IMR-90 (cell line): ENCODE data around the gene HORMAD1. TPM values are rescaled to one million over a fixed set of nuclear protein-coding genes. Genes with fewer than 3 reads are reported as not detected.

ENCODE experiments used
- ATAC-seq: fragments of 200-7000 bp; cut with Tn5 transposase; 2 replicates; pipeline ENCODE4 v1.9.1; 2020; ENCODE audit warnings: low read depth, mild to moderate bottlenecking, moderate library complexity
- BruUV-seq: library from RNA; stranded (reverse); fragments of 400-500 nt; replicated peaks from 2 replicates; lab custom pipeline; 2021; lab: Mats Ljungman, UMichigan
- CTCF ChIA-PET: fragments of 300-600 bp; formaldehyde crosslinking; extraction: SDS; loops from one replicate; lab custom pipeline; 2021; ENCODE audit warnings: antibody characterized with exemption; lab: Yijun Ruan, JAX
- POLR2A ChIA-PET: fragments of 300-600 bp; sonication (Branson Sonifier 250); formaldehyde crosslinking; loops from one replicate; lab custom pipeline; 2022; ENCODE audit warnings: antibody characterized with exemption; ENCODE audit not compliant: unreplicated experiment; lab: Charles Lee
- DNase-seq: peaks from one replicate; pipeline ENCODE4 v3.0.0; 2013
- H2AFZ ChIP-seq: replicated peaks from 2 replicates; pipeline ENCODE3; 2013; ENCODE audit warnings: low read length, mild to moderate bottlenecking; ENCODE audit not compliant: poor library complexity
- H2AK5ac ChIP-seq: 2 replicates; pipeline ENCODE4 v1.6.1; 2013; ENCODE audit warnings: low read depth, low read length, inconsistent platforms
- H2AK9ac ChIP-seq: replicated peaks from 2 replicates; pipeline ENCODE3; 2013; ENCODE audit warnings: mild to moderate bottlenecking, low read depth, low read length, moderate library complexity; ENCODE audit not compliant: poor library complexity
- H2BK120ac ChIP-seq: 2 replicates; pipeline ENCODE4 v1.6.1; 2013; ENCODE audit warnings: low read depth, low read length, inconsistent platforms
- H2BK15ac ChIP-seq: 3 replicates; pipeline ENCODE4 v1.6.1; 2013; ENCODE audit warnings: low read depth, low read length, inconsistent platforms
- H2BK20ac ChIP-seq: 2 replicates; pipeline ENCODE4 v1.6.1; 2013; ENCODE audit warnings: low read depth, mild to moderate bottlenecking, inconsistent platforms, low read length, moderate library complexity
- H2BK5ac ChIP-seq: 2 replicates; pipeline ENCODE4 v1.6.1; 2013; ENCODE audit warnings: mild to moderate bottlenecking, low read depth, low read length, inconsistent platforms; ENCODE audit not compliant: poor library complexity, severe bottlenecking
- H3K14ac ChIP-seq: replicated peaks from 2 replicates; pipeline ENCODE4 v1.6.1; 2013; ENCODE audit warnings: low read depth, low read length, inconsistent platforms
- H3K18ac ChIP-seq: 2 replicates; pipeline ENCODE4 v1.6.1; 2013; ENCODE audit warnings: low read depth, low read length, control low read depth
- H3K23ac ChIP-seq: 2 replicates; pipeline ENCODE4 v1.6.1; 2013; ENCODE audit warnings: low read depth, low read length, inconsistent platforms
- H3K27ac ChIP-seq: 2 replicates; pipeline ENCODE4 v1.5.1; 2013; ENCODE audit warnings: mild to moderate bottlenecking, control low read depth, low read length; ENCODE audit not compliant: insufficient read depth
- H3K27me3 ChIP-seq: 2 replicates; pipeline ENCODE4 v1.6.1; 2013; ENCODE audit warnings: low read length; ENCODE audit not compliant: control insufficient read depth, insufficient read depth
- H3K36me3 ChIP-seq: 2 replicates; pipeline ENCODE4 v1.6.1; 2013; ENCODE audit warnings: low read length, mixed read lengths; ENCODE audit not compliant: control insufficient read depth, insufficient read depth
- H3K4ac ChIP-seq: 2 replicates; pipeline ENCODE4 v1.6.1; 2013; ENCODE audit warnings: low read depth, low read length, inconsistent platforms
- H3K4me1 ChIP-seq: 2 replicates; pipeline ENCODE4 v1.6.1; 2013; ENCODE audit warnings: low read length, mixed read lengths; ENCODE audit not compliant: control insufficient read depth, insufficient read depth
- H3K4me2 ChIP-seq: 2 replicates; pipeline ENCODE4 v1.6.1; 2013; ENCODE audit warnings: low read depth, mild to moderate bottlenecking, control low read depth, low read length, moderate library complexity
- H3K4me3 ChIP-seq: 2 replicates; pipeline ENCODE4 v1.5.1; 2013; ENCODE audit warnings: low read depth, mild to moderate bottlenecking, control low read depth, low read length, moderate library complexity; ENCODE audit not compliant: insufficient read depth
- H3K56ac ChIP-seq: 2 replicates; pipeline ENCODE4 v1.6.1; 2013; ENCODE audit warnings: low read length, inconsistent platforms; ENCODE audit not compliant: insufficient read depth; ENCODE audit errors: extremely low read depth
- H3K79me1 ChIP-seq, 2 experiments: 2 replicates each; pipeline ENCODE4 v1.6.1; 2013; ENCODE audit warnings: low read length in 2 of 2, inconsistent platforms in 1 of 2, low read depth in 1 of 2
- H3K9ac ChIP-seq: 2 replicates; pipeline ENCODE4 v1.6.1; 2013; ENCODE audit warnings: low read depth, low read length, control low read depth
- H3K9me1 ChIP-seq: 2 replicates; pipeline ENCODE4 v1.6.1; 2013; ENCODE audit warnings: low read length, inconsistent platforms; ENCODE audit not compliant: insufficient read depth
- H3K9me3 ChIP-seq: 2 replicates; pipeline ENCODE4 v1.6.1; 2013; ENCODE audit warnings: low read length; ENCODE audit not compliant: control insufficient read depth, insufficient read depth
- H4K20me1 ChIP-seq: 2 replicates; pipeline ENCODE4 v1.6.1; 2013; ENCODE audit warnings: low read length, inconsistent platforms; ENCODE audit not compliant: insufficient read depth
- H4K5ac ChIP-seq: 2 replicates; pipeline ENCODE4 v1.6.1; 2013; ENCODE audit warnings: mild to moderate bottlenecking, low read depth, low read length, control low read depth
- H4K8ac ChIP-seq, 2 experiments: 2 replicates each; pipeline ENCODE4 v1.6.1; 2013; ENCODE audit warnings: low read depth in 2 of 2, low read length in 2 of 2, control low read depth in 1 of 2, inconsistent platforms in 1 of 2
- H4K91ac ChIP-seq: 2 replicates; pipeline ENCODE4 v1.6.1; 2013; ENCODE audit warnings: low read depth, low read length, inconsistent platforms; ENCODE audit not compliant: insufficient read depth
- CHD1 ChIP-seq: IDR thresholded peaks from 2 replicates; pipeline ENCODE4 v1.6.1; 2012; ENCODE audit warnings: low read depth, low read length, improper control_type of control experiment
- MAFK ChIP-seq: IDR thresholded peaks from 2 replicates; pipeline ENCODE4 v1.6.1; 2012; ENCODE audit warnings: low read depth, low read length, improper control_type of control experiment
- NFE2L2 ChIP-seq: fragments of 150-350 bp; IDR thresholded peaks from 2 replicates; pipeline ENCODE4 v1.6.1; 2016; ENCODE audit warnings: low read depth, mild to moderate bottlenecking, low read length
- SMC3 ChIP-seq: fragments of 150-350 bp; IDR thresholded peaks from 2 replicates; pipeline ENCODE4 v1.6.1; 2016; ENCODE audit warnings: low read depth, mild to moderate bottlenecking, antibody characterized with exemption, low read length, moderate library complexity
- WGBS, 2 experiments: methylation state at CpG; one replicate each; pipeline versions ENCODE4 v1.1.5 to v1.1.7; 2013; ENCODE audit warnings: missing lambda C conversion rate in 2 of 2; ENCODE audit not compliant: insufficient read length in 1 of 2; ENCODE audit errors: extremely low coverage in 2 of 2; 5-methylcytosine and 5-hydroxymethylcytosine counted together
- dilution Hi-C: fragments of 300-500 bp; cut with HindIII; formaldehyde crosslinking; loops from one replicate; pipeline ENCODE4 v1.14.3; 2018; ENCODE audit warnings: low sequenced_read_pairs; ENCODE audit not compliant: unreplicated experiment
- in situ Hi-C: fragments of 300-500 bp; cut with MboI; formaldehyde crosslinking; loops from 3 replicates; pipeline ENCODE4 v1.14.3; 2019; ENCODE audit warnings: low sequenced_read_pairs, inconsistent platforms, mixed read lengths
- intact Hi-C: fragments of 100-400 bp; cut with micrococcal nuclease; formaldehyde crosslinking; loops from 2 replicates; pipeline ENCODE4 v1.10.0; 2022
- polyA plus RNA-seq, 3 experiments: library from polyadenylated mRNA; depleted of rRNA; stranded (reverse); fragments of >200 nt; gene quantifications; 2 replicates each; pipeline ENCODE4 v1.2.3, GENCODE V29; 2012; ENCODE audit warnings: low replicate concordance in 1 of 3
- total RNA-seq: library from RNA; depleted of rRNA; stranded (reverse); fragments of >200 nt; gene quantifications from 2 replicates; pipeline ENCODE4 v1.2.3, GENCODE V29; 2012

Gene HORMAD1
- total and polyA plus RNA-seq, 2 of the 4 experiments (the other 2 are of a cell fraction), result not detected

DNA sequence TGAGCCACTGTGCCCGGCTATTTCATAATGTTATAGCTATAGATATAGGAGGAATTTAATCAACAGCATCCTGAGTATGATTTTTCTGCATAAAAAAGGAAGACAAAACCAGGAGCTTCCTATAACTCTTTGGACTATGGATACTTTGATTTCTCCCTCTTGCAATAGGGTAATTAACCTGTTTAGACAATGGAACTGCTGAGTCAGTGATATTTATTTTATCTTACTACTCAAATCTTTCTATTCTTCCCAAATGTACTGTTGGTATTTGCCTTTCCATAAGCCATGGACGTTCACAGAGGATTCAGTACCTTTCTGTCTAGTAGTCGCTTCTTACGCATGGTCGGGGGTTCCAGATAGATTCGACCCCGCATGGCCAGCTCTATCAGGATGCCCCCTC is 57.4 kb downstream of the HORMAD1 start:
- POLR2A ChIA-PET, result no interaction called here
- Histone ChIP-seq H3K79me1 (0 out of 4 replicates have a peak, but pooled peaks cover 0 to under 1% of the 10 kb centered on the region in 2 experiments), H2BK20ac (no peak overlapping the region), H3K18ac (no peak overlapping the region), H3K23ac (no peak overlapping the region), H2AFZ (no peak overlapping the region), H2AK5ac (no peak overlapping the region), H3K36me3 (peaks cover 8% of the 10 kb centered on the region), H3K56ac (no peak overlapping the region), H2AK9ac (no peak overlapping the region), H3K14ac (no peak overlapping the region), H2BK120ac (no peak overlapping the region), H3K4me1 (no peaks in the 10 kb centered on the region), H3K9me3 (no peaks in the 10 kb centered on the region), H4K8ac (no peak overlapping the region), H3K4me2 (no peak overlapping the region), H2BK15ac (no peak overlapping the region), H4K91ac (no peak overlapping the region), H3K9ac (no peak overlapping the region), H3K4ac (no peak overlapping the region), H3K27ac (no peak overlapping the region), H4K20me1 (no peaks in the 10 kb centered on the region), H3K4me3 (no peak overlapping the region), H2BK5ac (no peak overlapping the region), H4K5ac (no peak overlapping the region), H3K9me1 (no peaks in the 10 kb centered on the region), H3K27me3 (no peaks in the 10 kb centered on the region)
- no TSS peak for BruUV-seq
- intact Hi-C loops (no loop called here), in situ Hi-C loops (no loop called here), dilution Hi-C loops (no loop called here)
- TF ChIP-seq CHD1 (no peak), NFE2L2 (no peak), MAFK (peak; percentile 95), SMC3 (no peak)
- ATAC-seq (no peak), DNase-seq (no peak)
- CTCF ChIA-PET, result interaction anchor here (0.6 kb wide), 1 partner anchor 23 kb away, joined by 5 read pairs; no protein-coding TSS in a partner anchor
- WGBS, 2 experiments, result no CpG with 5 or more reads among the region's 7 CpGs
